H4 (cell line): ENCODE results near the gene EMP2. TPM values are rescaled to one million over a fixed set of nuclear protein-coding genes. Genes with fewer than 3 reads are reported as not detected.

Experiments
- DNase-seq: peaks from one replicate; pipeline ENCODE4 v3.0.0-alpha.2; 2015; ENCODE audit warnings: low spot score
- total RNA-seq: library from RNA; depleted of rRNA; stranded (reverse); fragments of >200 nt; shearing (Covaris generic); gene quantifications from 2 replicates; pipeline ENCODE4 v1.2.3, GENCODE V29; 2014; rRNA removed

Gene EMP2
- total RNA-seq, 1 experiment from 2014 or later: 9.9 TPM

DNA sequence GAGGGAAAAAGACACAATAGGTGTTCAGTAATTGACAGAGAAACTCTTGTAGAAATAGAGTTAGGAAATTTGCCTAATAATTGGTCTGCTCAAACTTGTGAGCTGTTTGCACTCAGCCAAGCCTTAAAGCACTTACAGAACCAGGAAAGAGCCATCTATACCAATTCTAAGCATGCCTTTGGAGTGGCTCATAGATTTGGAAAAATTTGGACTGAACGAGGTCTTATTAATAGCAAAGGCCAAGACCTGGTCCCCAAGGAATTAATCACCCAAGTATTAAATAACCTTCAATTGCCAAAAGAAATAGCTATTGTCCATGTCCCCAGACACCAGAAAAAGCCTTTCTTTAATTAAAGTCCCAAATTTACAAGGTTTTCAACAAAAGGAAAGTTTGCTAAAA is 90.3 kb downstream of the EMP2 start:
- DNase-seq: no peak

GRCh38 chr16:10485698-10486382 is 94.6 kb downstream of the EMP2 start:
- no peak for DNase-seq

DNA sequence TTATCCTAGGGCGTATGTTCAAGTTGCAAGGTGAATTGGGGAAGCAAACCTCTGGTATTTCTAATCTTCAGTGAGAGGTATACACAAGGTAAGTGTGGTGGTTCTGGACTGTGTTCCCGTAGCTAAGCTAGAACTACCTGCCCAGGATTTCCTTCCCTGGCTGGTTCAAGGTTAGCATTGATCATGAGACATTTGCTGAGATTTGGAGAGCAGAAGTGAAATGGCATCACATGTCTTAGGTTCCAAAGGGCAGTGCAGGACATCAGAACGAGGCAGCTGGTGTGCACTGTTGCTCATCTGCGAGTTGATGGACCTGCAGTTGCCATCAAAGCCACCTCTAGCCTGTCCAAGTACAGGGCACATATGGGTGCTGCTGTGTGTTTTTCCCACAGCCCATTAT is 95.2 kb downstream of the EMP2 start:
- DNase-seq: no peak

- DNase-seq: no peak
Observed at GRCh38 chr16:10480151-10480550, 100.2 kb downstream of the EMP2 start.

Other genes with a start within 250 kb of the EMP2 start
- gene ATF7IP2, start 194.5 kb downstream of the EMP2 start, total RNA-seq: not detected in 2 replicates
- not detected in 2 replicates for gene TEKT5, start 114.3 kb upstream of the EMP2 start, total RNA-seq
- gene NUBP1, start 163.2 kb upstream of the EMP2 start, total RNA-seq: 40.1 and 51.7 TPM in 2 replicates
- not detected in 2 replicates for gene TVP23A, start 238.2 kb upstream of the EMP2 start, total RNA-seq